Gastroesophageal sphincter (tissue), 4 donors: ENCODE data around the gene RRBP1. TPM values are rescaled to one million over a fixed set of nuclear protein-coding genes. Genes with fewer than 3 reads are reported as not detected.

Experiments used
- ATAC-seq: fragments of 150-250 bp; one replicate; pipeline ENCODE4 v1.9.1; 2016; ENCODE audit warnings: mild to moderate bottlenecking, moderate library complexity
- H3K27ac ChIP-seq, 4 donors: fragments of 200-600 bp; sonication (generic) in 3 of 4; 1 replicate in 3 of 4; 2 replicates in 1 of 4; pipeline ENCODE4 v1.5.1; 2016 to 2019
- H3K27me3 ChIP-seq: fragments of 200-600 bp; sonication (generic); one replicate; pipeline ENCODE4 v1.5.1; 2019
- H3K36me3 ChIP-seq, 2 donors: fragments of 200-600 bp; sonication (generic); one replicate each; pipeline ENCODE4 v1.5.1; 2019; ENCODE audit warnings: control low read depth in 1 of 2
- H3K4me1 ChIP-seq, 3 donors: fragments of 200-600 bp; sonication (generic); 1 replicate in 2 of 3; 2 replicates in 1 of 3; pipeline ENCODE4 v1.5.1; 2016 to 2019; ENCODE audit warnings: control low read depth in 2 of 3
- H3K4me3 ChIP-seq, 2 donors: fragments of 200-600 bp; sonication (generic); one replicate each; pipeline ENCODE4 v1.5.1; 2019; ENCODE audit warnings: mild to moderate bottlenecking in 1 of 2, moderate library complexity in 1 of 2
- H3K9me3 ChIP-seq, 3 donors: fragments of 200-600 bp; sonication (generic); one replicate each; pipeline ENCODE4 v1.5.1; 2017 to 2019; ENCODE audit warnings: control low read depth in 2 of 3
- CTCF ChIP-seq, 4 experiments: fragments of 200-600 bp in 2 of 4; fragments of 450-650 bp in 2 of 4; sonication (generic) in 1 of 4; IDR thresholded peaks; one replicate each; pipeline ENCODE4 v1.5.1; 2017 to 2019; ENCODE audit warnings: antibody characterized with exemption in 4 of 4, mild to moderate bottlenecking in 2 of 4, moderate library complexity in 2 of 4
- EP300 ChIP-seq: sonication (generic); formaldehyde crosslinking; IDR thresholded peaks from one replicate; pipeline ENCODE4 v1.6.1; 2017; ENCODE audit warnings: antibody characterized with exemption, mild to moderate bottlenecking
- POLR2A ChIP-seq, 2 donors: fragments of 450-650 bp; IDR thresholded peaks; one replicate each; pipeline ENCODE4 v1.6.1; 2017; ENCODE audit warnings: antibody characterized with exemption in 2 of 2, mild to moderate bottlenecking in 2 of 2, moderate library complexity in 1 of 2
- POLR2AphosphoS5 ChIP-seq: sonication (generic); formaldehyde crosslinking; IDR thresholded peaks from one replicate; pipeline ENCODE4 v1.6.1; 2017; ENCODE audit warnings: antibody characterized with exemption
- WGBS, 2 donors: methylation state at CpG; one replicate each; pipeline ENCODE4 v1.1.5; 2018; ENCODE audit warnings: low coverage in 1 of 2; 5-methylcytosine and 5-hydroxymethylcytosine counted together
- total RNA-seq, 4 donors: library from RNA; depleted of rRNA; stranded (reverse); fragments of >200 nt; gene quantifications; one replicate each; pipeline ENCODE4 v1.1.0, GENCODE V29; 2016

RRBP1 gene
- total RNA-seq, 4 donors from 2014 or later: 61.2 to 89.8 (median 64.7) TPM

GRCh38 chr20:17624070-17624469 lies 58.0 kb downstream of the RRBP1 start:
- Histone ChIP-seq H3K9me3 (no peaks in the 10 kb centered on the region), H3K36me3 (peaks cover 0 to 100% of the 10 kb centered on the region in 2 donors), H3K27ac (no peak overlapping the region), H3K4me3 (no peak overlapping the region), H3K4me1 (peaks cover 0 to 21% (median 11%) of the 10 kb centered on the region in 3 donors), H3K27me3 (no peaks in the 10 kb centered on the region)
- TF ChIP-seq CTCF (IDR thresholded peaks at IDR 0.05) (no peak), POLR2A (IDR thresholded peaks at IDR 0.05) (no peak), POLR2AphosphoS5 (no peak)
- no peak for ATAC-seq
- WGBS, 2 donors: 78 to 92% methylated on average over 10 to 12 of the region's 12 CpGs

- 89% methylated on average over 3 of the region's 9 CpGs; no CpG with 5 or more reads in 1 of the 2 donors for WGBS, 2 donors
- ATAC-seq: no peak
- H3K27ac ChIP-seq: no peak overlapping the region
- TF ChIP-seq POLR2AphosphoS5 (no peak), POLR2A (IDR thresholded peaks at IDR 0.05) (no peak), EP300 (no peak), CTCF (IDR thresholded peaks at IDR 0.05) (no peak)
- H3K27me3 ChIP-seq: no peaks in the 10 kb centered on the region
- H3K4me3 ChIP-seq: no peak overlapping the region
- H3K4me1 ChIP-seq: peaks cover 0 to 21% (median 11%) of the 10 kb centered on the region in 3 donors
- H3K36me3 ChIP-seq: peaks cover 0 to 100% of the 10 kb centered on the region in 2 donors
- no peaks in the 10 kb centered on the region for H3K9me3 ChIP-seq
Measured at GRCh38 chr20:17622851-17623508, 59.1 kb downstream of the RRBP1 start.

- H3K27me3 ChIP-seq: no peaks in the 10 kb centered on the region
- peaks cover 0 to 100% of the 10 kb centered on the region in 2 donors for H3K36me3 ChIP-seq
- WGBS, 2 donors: 100% methylated on average over 2 of the region's 11 CpGs; no CpG with 5 or more reads in 1 of the 2 donors
- H3K9me3 ChIP-seq: no peaks in the 10 kb centered on the region
- H3K4me3 ChIP-seq: no peak overlapping the region
- peaks cover 0 to 21% (median 5%) of the 10 kb centered on the region in 3 donors for H3K4me1 ChIP-seq
- no peak overlapping the region for H3K27ac ChIP-seq
- no peak for ATAC-seq
- TF ChIP-seq POLR2A (IDR thresholded peaks at IDR 0.05) (no peak), EP300 (no peak), POLR2AphosphoS5 (no peak), CTCF (IDR thresholded peaks at IDR 0.05) (no peak)
Measured at GRCh38 chr20:17622086-17622850, 59.8 kb downstream of the RRBP1 start.

- peaks cover 0 to 21% (median 0%) of the 10 kb centered on the region in 3 donors for H3K4me1 ChIP-seq
- H3K27me3 ChIP-seq: no peaks in the 10 kb centered on the region
- no peak overlapping the region for H3K4me3 ChIP-seq
- H3K36me3 ChIP-seq: peaks cover 0 to 100% of the 10 kb centered on the region in 2 donors
- no peak for ATAC-seq
- TF ChIP-seq POLR2AphosphoS5 (no peak), POLR2A (IDR thresholded peaks at IDR 0.05) (no peak), EP300 (no peak), CTCF (IDR thresholded peaks at IDR 0.05) (no peak)
- no peaks in the 10 kb centered on the region for H3K9me3 ChIP-seq
- H3K27ac ChIP-seq: no peak overlapping the region
- 79% methylated on average over 9 of the region's 24 CpGs; no CpG with 5 or more reads in 1 of the 2 donors for WGBS, 2 donors
Measured at GRCh38 chr20:17621229-17621968, 60.6 kb downstream of the RRBP1 start.
